Measurements from ENCODE around the gene ZCCHC24. TPM values are rescaled to one million over a fixed set of nuclear protein-coding genes. Genes with fewer than 3 reads are reported as not detected.
A peak's percentile ranks its signal among the peaks of the same experiment; 100 is the strongest.

Gene ZCCHC24
- total and polyA plus RNA-seq, 4 donors = 42.2 to 99.6 (median 69.8) TPM

GRCh38 chr10:79349766-79350406 is 95.5 kb downstream of the ZCCHC24 start:
- Histone ChIP-seq H3K4me1 (ENCODE audit: control insufficient read depth in 1 of 2, insufficient read depth in 2 of 2, low read length in 2 of 2) (no peaks in the 10 kb centered on the region), H3K4me3 (ENCODE audit: low read length in 2 of 2) (no peak overlapping the region), H3K27ac (ENCODE audit: low read depth in 1 of 2, low read length in 2 of 2) (no peak overlapping the region), H3K27me3 (ENCODE audit: control insufficient read depth in 1 of 2, insufficient read depth in 2 of 2, low read length in 1 of 2) (no peaks in the 10 kb centered on the region), H3K9me3 (ENCODE audit: control insufficient read depth, low read length) (no peaks in the 10 kb centered on the region), H3K36me3 (ENCODE audit: control insufficient read depth in 1 of 2, insufficient read depth in 2 of 2, low read length in 1 of 2) (peaks cover 0 to 2% of the 10 kb centered on the region in 2 donors)
- ATAC-seq (ENCODE audit: low FRiP score) (no peak), DNase-seq (peak in 1 of 2 donors; percentile 32)
- WGBS, 2 donors = 79 to 84% methylated on average over 6 of the region's 6 CpGs
- intact Hi-C loops (cut with DNase I) = no loop called here

GRCh38 chr10:79349072-79349491 is 96.3 kb downstream of the ZCCHC24 start:
- no peak overlapping the region for H3K27ac ChIP-seq (ENCODE audit: low read depth in 1 of 2, low read length in 2 of 2)
- H3K36me3 ChIP-seq (ENCODE audit: control insufficient read depth in 1 of 2, insufficient read depth in 2 of 2, low read length in 1 of 2) = peaks cover 0 to 2% of the 10 kb centered on the region in 2 donors
- DNase-seq (peak in 1 of 2 donors; percentile 37), ATAC-seq (ENCODE audit: low FRiP score) (no peak)
- 83 to 87% methylated on average over 6 of the region's 6 CpGs for WGBS, 2 donors
- intact Hi-C loops (cut with DNase I) = no loop called here
- no peaks in the 10 kb centered on the region for H3K27me3 ChIP-seq (ENCODE audit: control insufficient read depth in 1 of 2, insufficient read depth in 2 of 2, low read length in 1 of 2)
- H3K4me3 ChIP-seq (ENCODE audit: low read length in 2 of 2) = no peak overlapping the region
- H3K4me1 ChIP-seq (ENCODE audit: control insufficient read depth in 1 of 2, insufficient read depth in 2 of 2, low read length in 2 of 2) = no peaks in the 10 kb centered on the region
- H3K9me3 ChIP-seq (ENCODE audit: control insufficient read depth, low read length) = no peaks in the 10 kb centered on the region

- intact Hi-C loops (cut with DNase I) = no loop called here
- Histone ChIP-seq H3K9me3 (ENCODE audit: control insufficient read depth, low read length) (no peaks in the 10 kb centered on the region), H3K27ac (ENCODE audit: low read depth in 1 of 2, low read length in 2 of 2) (no peak overlapping the region), H3K4me3 (ENCODE audit: low read length in 2 of 2) (no peak overlapping the region), H3K4me1 (ENCODE audit: control insufficient read depth in 1 of 2, insufficient read depth in 2 of 2, low read length in 2 of 2) (no peaks in the 10 kb centered on the region), H3K36me3 (ENCODE audit: control insufficient read depth in 1 of 2, insufficient read depth in 2 of 2, low read length in 1 of 2) (no peaks in the 10 kb centered on the region), H3K27me3 (ENCODE audit: control insufficient read depth in 1 of 2, insufficient read depth in 2 of 2, low read length in 1 of 2) (no peaks in the 10 kb centered on the region)
- no peak for ATAC-seq (ENCODE audit: low FRiP score)
- DNase-seq = peak in 1 of 2 donors; percentile 44
- 63 to 76% methylated on average over 3 of the region's 3 CpGs for WGBS, 2 donors
Observed at GRCh38 chr10:79348640-79348988, 96.8 kb downstream of the ZCCHC24 start.

- H3K27ac ChIP-seq (ENCODE audit: low read depth in 1 of 2, low read length in 2 of 2) = no peak overlapping the region
- H3K9me3 ChIP-seq (ENCODE audit: control insufficient read depth, low read length) = no peaks in the 10 kb centered on the region
Observed at GRCh38 chr10:79347894-79348639, 97.4 kb downstream of the ZCCHC24 start.

GRCh38 chr10:79347226-79347893 is 98.1 kb downstream of the ZCCHC24 start, which contains the start of gene PPIF:
Gene PPIF (plus strand): TSS chr10:79347469. CDS start chr10:79347549, 80 bp downstream.
- Histone ChIP-seq H3K27ac (ENCODE audit: low read depth in 1 of 2, low read length in 2 of 2) (no peak within 1 kb of the TSS), H3K27me3 (ENCODE audit: control insufficient read depth in 1 of 2, insufficient read depth in 2 of 2, low read length in 1 of 2) (no peaks in the 10 kb centered on the region), H3K36me3 (ENCODE audit: control insufficient read depth in 1 of 2, insufficient read depth in 2 of 2, low read length in 1 of 2) (no peaks in the 10 kb centered on the region), H3K9me3 (ENCODE audit: control insufficient read depth, low read length) (no peaks in the 10 kb centered on the region), H3K4me3 (ENCODE audit: low read length in 2 of 2) (peak within 1 kb of the TSS; percentile 44 to 56), H3K4me1 (ENCODE audit: control insufficient read depth in 1 of 2, insufficient read depth in 2 of 2, low read length in 2 of 2) (no peaks in the 10 kb centered on the region)
- intact Hi-C loops (cut with DNase I) = no loop called here
- peak; percentile 96 to 99 for DNase-seq
- peak; percentile 94 for ATAC-seq (ENCODE audit: low FRiP score)
- WGBS, 2 donors = 0 to 1% methylated on average over 56 to 77 of the region's 77 CpGs

More at GRCh38 chr10:79347894-79348639, 97.4 kb downstream of the ZCCHC24 start:
- intact Hi-C loops (cut with DNase I) = no loop called here
- ATAC-seq (ENCODE audit: low FRiP score) (peak; percentile 75), DNase-seq (peak; percentile 85 to 91)
- Histone ChIP-seq H3K27me3 (ENCODE audit: control insufficient read depth in 1 of 2, insufficient read depth in 2 of 2, low read length in 1 of 2) (no peaks in the 10 kb centered on the region), H3K4me3 (ENCODE audit: low read length in 2 of 2) (peak overlapping the region; percentile 44 to 56), H3K36me3 (ENCODE audit: control insufficient read depth in 1 of 2, insufficient read depth in 2 of 2, low read length in 1 of 2) (no peaks in the 10 kb centered on the region), H3K4me1 (ENCODE audit: control insufficient read depth in 1 of 2, insufficient read depth in 2 of 2, low read length in 2 of 2) (no peaks in the 10 kb centered on the region)
- 9% methylated on average over 34 of the region's 34 CpGs for WGBS, 2 donors

GRCh38 chr10:79346388-79347225 is 98.8 kb downstream of the ZCCHC24 start:
- 56 to 57% methylated on average over 12 of the region's 12 CpGs for WGBS, 2 donors
- H3K4me1 ChIP-seq (ENCODE audit: control insufficient read depth in 1 of 2, insufficient read depth in 2 of 2, low read length in 2 of 2) = no peaks in the 10 kb centered on the region

GRCh38 chr10:79346012-79346340 is 99.4 kb downstream of the ZCCHC24 start:
- H3K9me3 ChIP-seq (ENCODE audit: control insufficient read depth, low read length) = no peaks in the 10 kb centered on the region
- no peaks in the 10 kb centered on the region for H3K27me3 ChIP-seq (ENCODE audit: control insufficient read depth in 1 of 2, insufficient read depth in 2 of 2, low read length in 1 of 2)
- intact Hi-C loops (cut with DNase I) = no loop called here
- no peaks in the 10 kb centered on the region for H3K4me1 ChIP-seq (ENCODE audit: control insufficient read depth in 1 of 2, insufficient read depth in 2 of 2, low read length in 2 of 2)
- 94 to 96% methylated on average over 2 of the region's 2 CpGs for WGBS, 2 donors
- no peak overlapping the region for H3K27ac ChIP-seq (ENCODE audit: low read depth in 1 of 2, low read length in 2 of 2)
- H3K4me3 ChIP-seq (ENCODE audit: low read length in 2 of 2) = no peak overlapping the region
- peak in 1 of 2 donors; percentile 33 for DNase-seq
- no peak for ATAC-seq (ENCODE audit: low FRiP score)
- no peaks in the 10 kb centered on the region for H3K36me3 ChIP-seq (ENCODE audit: control insufficient read depth in 1 of 2, insufficient read depth in 2 of 2, low read length in 1 of 2)

More at GRCh38 chr10:79346388-79347225, 98.8 kb downstream of the ZCCHC24 start:
- Histone ChIP-seq H3K27me3 (ENCODE audit: control insufficient read depth in 1 of 2, insufficient read depth in 2 of 2, low read length in 1 of 2) (no peaks in the 10 kb centered on the region), H3K27ac (ENCODE audit: low read depth in 1 of 2, low read length in 2 of 2) (no peak overlapping the region), H3K36me3 (ENCODE audit: control insufficient read depth in 1 of 2, insufficient read depth in 2 of 2, low read length in 1 of 2) (no peaks in the 10 kb centered on the region), H3K9me3 (ENCODE audit: control insufficient read depth, low read length) (no peaks in the 10 kb centered on the region), H3K4me3 (ENCODE audit: low read length in 2 of 2) (no peak overlapping the region)
- ATAC-seq (ENCODE audit: low FRiP score) = no peak
- intact Hi-C loops (cut with DNase I) = no loop called here
- DNase-seq = peak in 1 of 2 donors; percentile 55
